HG03095 (cell line): Measurements from ENCODE around the gene OTULIN.

Experiments used
- ATAC-seq: cut with Tn5 transposase; IDR thresholded peaks from one replicate; pipeline ENCODE4 v1.9.1; 2021; ENCODE audit warnings: moderate library complexity; ENCODE audit not compliant: unreplicated experiment

Gene OTULIN

DNA sequence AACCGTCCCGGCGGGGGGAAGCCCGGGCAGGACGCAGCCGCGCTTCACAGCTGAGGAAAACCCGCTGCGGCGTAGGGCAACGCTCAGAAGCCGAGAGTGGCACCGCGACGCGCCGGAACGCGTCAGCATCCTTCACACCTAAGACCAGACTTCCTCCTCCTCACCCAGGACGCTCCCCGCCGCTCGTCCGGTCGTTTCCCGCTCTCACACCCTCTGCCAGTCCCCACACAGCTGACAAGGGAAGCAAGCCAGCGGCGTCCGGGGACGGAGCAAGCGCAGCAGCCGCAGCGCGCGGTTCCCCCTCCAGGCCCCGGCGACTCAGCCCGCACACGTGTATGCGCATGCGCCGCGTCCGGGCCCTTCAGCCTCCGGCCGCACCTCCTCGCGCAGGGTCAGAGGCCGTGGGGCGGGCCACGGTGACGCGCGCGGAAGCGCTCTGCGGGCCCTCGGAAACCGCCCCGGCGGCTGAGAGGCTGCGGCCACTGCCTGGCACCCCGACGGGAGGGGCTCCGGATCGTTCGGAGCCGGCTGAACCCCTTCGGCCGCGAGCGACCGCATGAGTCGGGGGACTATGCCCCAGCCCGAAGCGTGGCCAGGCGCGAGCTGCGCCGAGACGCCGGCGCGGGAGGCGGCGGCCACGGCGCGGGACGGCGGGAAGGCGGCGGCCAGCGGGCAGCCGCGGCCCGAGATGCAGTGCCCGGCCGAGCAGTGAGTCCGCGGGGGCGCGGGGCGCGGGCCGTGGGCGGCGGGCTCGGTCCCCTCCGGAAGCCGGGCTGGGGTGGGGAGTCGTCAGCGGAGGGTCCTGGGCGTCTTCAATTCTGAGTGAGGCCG lies at the start of gene OTULIN:
TSS of gene OTULIN (plus strand) at position 449 of the 831 bp plus-strand sequence. CDS start at position 557, 108 bp downstream.
- ATAC-seq, result peak; percentile 55

DNA sequence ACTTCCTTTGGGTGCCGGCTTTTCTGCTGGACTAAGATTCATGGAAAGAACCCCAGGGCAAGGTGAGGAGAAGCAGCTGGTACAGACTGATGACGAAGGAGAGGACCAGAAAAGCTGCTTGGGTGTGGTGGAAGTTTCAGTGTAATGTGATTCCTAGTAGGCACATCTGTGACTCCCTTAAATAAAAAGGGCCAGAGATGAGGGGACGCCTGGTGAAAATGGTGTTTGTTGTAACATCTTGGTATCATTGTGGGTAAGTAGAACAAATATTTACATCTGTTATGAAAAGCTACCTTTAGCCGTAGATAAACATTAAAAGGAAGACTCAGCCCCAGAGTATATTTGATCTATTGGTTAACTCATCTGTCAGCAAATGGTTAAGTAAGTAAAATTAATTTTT lies 49.2 kb upstream of the OTULIN start:
- ATAC-seq, result no peak

- ATAC-seq, result no peak
Measured at GRCh38 chr5:14617441-14617840, 47.1 kb upstream of the OTULIN start.

GRCh38 chr5:14627270-14627669 lies 37.2 kb upstream of the OTULIN start:
- no peak for ATAC-seq

DNA sequence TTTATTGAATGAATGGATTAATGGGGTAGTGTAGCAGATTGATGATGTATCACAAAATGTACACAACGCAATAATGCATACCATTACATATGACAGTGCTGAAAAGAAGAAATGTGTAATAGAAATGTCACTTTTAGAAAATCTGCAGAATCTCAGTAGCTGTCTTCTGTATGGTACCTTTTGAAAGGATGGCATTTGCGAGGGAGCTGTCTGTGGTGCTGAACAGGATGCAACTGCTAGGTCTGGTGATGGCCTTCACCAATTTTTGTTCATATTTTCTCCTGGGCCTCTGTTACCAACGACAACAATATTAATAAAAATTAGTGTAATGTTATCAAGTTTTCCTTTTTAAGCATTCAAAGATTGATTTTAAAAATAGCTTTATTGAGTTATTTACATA lies 36.2 kb upstream of the OTULIN start:
- ATAC-seq, result no peak

- ATAC-seq, result no peak
Measured at GRCh38 chr5:14630671-14631070, 33.8 kb upstream of the OTULIN start.

GRCh38 chr5:14635656-14636055 lies 28.9 kb upstream of the OTULIN start:
- no peak for ATAC-seq

DNA sequence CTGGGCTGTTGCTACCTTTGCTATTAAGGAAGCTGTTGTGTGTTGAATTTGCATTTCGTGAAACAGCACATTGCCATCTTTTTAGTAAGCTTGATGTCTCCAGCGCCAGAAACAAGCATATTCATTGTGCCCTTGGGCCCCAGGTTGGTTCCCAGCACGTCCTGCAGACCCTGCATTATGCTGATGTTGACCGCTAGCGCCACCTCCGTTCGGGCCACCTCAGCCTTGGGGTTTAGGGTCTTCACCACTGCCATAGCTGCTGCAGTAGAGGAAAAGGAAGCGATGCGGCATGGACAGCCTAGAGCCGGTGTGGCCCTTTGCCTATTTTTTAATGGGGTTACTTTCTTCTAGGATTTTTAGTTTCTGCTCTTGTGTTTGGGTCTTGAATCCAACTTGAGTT lies 23.8 kb upstream of the OTULIN start:
- no peak for ATAC-seq

GRCh38 chr5:14644623-14645237 lies 19.8 kb upstream of the OTULIN start:
- ATAC-seq, result no peak

GRCh38 chr5:14650052-14650451 lies 14.5 kb upstream of the OTULIN start:
- no peak for ATAC-seq

DNA sequence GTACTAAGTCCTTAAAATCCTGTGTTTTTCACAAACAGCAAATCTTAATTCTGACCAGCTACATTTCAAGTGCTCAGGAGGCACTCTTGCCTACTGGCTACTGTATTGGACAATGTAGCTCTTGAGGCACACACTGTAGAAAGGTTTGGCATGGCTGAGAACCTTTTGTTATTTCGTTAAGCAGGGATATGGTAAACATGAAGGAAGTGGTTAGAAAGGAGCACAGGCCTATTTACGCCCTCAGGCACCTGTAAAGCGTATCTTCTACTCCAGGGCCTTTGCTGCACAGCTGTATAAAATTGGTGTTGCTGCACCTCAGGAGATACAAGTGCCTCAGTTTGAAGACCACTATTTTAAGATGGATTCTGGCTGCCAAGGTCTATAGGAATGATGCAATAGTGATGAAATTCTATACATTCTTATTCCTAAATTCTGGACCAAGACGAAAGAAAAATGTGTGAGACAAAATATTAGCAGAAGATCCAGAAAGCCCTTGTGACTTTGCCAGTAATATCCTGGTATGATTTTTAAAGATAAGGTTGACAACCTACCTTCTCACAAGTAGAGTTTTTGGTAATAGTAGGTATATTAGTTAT lies 9.3 kb upstream of the OTULIN start:
- ATAC-seq, result no peak

DNA sequence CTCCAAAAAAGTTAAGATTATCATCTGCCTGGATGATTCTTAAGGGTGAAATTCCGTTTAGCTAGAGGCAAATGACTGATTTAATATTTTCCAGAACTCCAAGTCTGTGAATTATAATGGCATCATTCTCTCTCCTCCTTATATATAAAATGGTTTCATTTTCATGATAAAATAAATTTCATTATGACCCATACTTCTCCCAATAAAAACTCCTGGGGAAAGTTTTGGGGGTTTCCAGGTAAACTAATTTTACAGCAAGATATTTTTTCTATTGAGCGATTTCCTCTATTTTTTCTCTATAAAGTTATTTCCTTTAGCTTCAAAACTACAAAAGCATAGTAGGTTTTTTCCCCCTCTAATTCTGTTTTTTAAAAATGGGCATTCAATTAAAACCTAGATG lies 7.6 kb upstream of the OTULIN start:
- no peak for ATAC-seq

DNA sequence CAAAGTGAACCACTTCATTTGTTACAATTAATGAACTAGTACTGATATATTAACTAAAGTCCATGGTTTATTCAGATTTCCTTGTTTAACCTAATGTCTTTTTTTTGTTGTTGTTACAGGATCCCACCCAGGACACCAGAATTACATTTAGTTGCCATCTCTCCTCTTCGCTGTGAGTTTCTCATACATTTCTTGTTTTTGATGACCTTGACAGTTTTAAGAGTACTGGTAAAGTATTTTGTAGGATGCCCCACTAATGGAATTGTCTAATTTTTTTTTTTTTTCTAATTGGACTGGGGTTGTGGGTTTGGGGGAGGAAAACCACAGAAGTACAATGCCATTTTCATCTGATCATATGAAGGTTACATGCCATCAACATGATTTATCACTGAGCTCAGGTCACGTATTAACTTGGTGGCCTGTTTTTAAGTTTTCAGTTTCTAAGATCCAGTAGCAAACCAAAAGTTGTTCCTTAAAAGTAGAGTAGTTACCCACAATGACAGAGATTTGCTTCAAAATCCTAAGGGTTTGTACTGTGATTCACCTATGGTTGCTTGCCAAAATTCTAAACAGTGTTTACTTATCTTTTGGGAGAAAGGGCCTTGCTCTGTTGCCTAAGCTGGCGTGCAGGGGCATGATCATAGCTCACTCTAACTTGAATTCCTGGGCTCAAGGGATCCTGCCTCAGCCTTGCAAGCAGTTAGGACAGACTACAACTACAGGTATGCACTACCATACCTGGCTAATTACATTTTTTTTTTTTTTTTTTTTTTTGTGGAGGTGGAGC lies 4.5 kb upstream of the OTULIN start:
- no peak for ATAC-seq

- ATAC-seq, result no peak
Measured at GRCh38 chr5:14660833-14661232, 3.7 kb upstream of the OTULIN start.

- no peak for ATAC-seq
Measured at GRCh38 chr5:14662721-14663260, 1.7 kb upstream of the OTULIN start.

DNA sequence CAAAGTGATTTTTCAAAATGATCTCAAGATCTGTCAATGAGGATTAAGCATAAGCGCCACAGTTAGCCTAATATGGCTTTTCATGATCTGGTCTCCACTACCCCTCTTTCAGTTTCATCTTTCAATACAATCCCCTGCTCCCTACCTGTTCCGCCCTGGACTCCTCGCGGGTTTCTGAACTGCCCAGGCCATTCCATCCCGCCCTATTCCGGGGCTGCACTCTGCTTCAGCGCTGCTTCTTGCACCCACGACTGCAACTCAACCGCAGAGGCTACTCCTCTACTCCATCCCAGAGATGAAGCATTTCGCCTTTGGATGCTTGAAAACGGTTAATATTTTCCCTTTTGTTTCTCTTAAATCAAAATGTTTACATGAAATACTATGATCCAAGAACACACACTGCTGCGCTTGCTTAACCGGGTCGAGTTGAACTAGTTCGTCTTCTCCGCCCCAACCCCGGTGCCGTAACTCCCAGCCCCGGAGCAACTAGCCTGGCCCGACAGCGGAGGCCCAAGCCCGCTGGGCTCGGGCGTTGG lies 716 bp upstream of the OTULIN start:
- no peak for ATAC-seq

DNA sequence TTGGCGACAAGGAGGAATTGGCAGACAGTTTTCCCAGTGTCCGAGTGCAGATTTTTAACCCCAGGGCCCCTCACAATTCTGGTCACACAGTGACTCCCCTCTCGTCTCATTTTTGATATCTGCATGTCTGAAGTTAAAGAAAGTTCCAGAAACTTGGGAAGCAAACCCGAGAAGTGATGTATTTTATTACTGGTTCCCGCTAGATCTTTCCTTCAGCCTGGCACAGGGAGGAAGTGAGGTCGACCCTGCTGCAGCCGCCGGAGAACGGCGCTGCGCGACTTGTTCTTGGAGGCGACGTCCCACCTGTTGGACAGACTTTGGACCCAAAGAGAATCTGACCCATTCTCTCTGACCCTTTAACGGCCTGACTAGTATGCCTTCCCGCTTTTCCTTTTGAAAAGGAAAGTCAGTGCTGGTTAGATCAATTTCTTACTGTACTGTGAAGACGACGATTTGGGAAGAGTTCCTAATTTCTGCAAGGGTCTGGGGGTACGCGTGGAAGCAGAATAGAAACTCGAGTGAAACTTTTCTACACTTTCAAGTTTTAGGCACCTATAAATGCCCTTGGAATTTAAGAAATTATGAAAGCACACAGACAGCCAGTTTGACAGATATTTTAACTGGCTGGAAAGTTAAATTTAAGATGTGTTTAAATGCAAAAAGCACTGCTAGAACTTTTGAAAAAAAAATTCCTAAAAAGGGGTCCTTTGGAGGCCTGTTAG lies 744 bp downstream of the OTULIN start:
- no peak for ATAC-seq

DNA sequence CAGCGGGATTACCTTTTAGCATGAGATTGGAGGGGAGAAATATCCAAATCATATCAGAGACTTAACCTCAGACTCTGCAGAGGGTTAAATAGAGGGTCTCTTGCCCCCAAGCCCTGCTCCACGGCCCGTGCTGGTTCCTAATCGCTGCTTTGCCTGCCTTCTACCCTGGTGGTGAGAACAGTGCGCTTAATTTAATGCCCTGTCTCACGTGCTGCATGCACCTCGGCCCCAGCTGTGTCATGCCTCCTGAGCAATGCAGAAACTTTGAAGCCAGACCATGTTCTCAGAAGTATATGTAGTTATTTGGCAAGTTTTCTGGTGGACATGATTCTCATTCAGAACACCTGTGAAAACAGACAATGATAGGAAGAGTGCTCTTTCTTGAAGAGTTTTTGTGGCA lies 1.4 kb downstream of the OTULIN start:
- peak; percentile 29 for ATAC-seq

GRCh38 chr5:14666357-14666756 lies 1.8 kb downstream of the OTULIN start:
- no peak for ATAC-seq

GRCh38 chr5:14667290-14667689 lies 2.8 kb downstream of the OTULIN start:
- ATAC-seq, result no peak
